ENCODE measurements around the gene RAB11FIP3.
A peak's percentile ranks its signal among the peaks of the same experiment; 100 is the strongest.
"Not testable (repeated sequence)": the region's sequence is repeated elsewhere in the genome, so short reads cannot be mapped to it uniquely, and the experiment has no call there.

RAB11FIP3 gene

GRCh38 chr16:425082-425718 is at the start of gene RAB11FIP3:
Gene RAB11FIP3, plus strand, starts transcription at chr16:425649. Its CDS starts 358 bp downstream, at chr16:426007.
- peak; percentile 78 for DNase-seq

- no peak for DNase-seq
Measured at GRCh38 chr16:375927-376816, 49.3 kb upstream of the RAB11FIP3 start.

- no peak for DNase-seq
Measured at GRCh38 chr16:376817-377418, 48.5 kb upstream of the RAB11FIP3 start.

- DNase-seq = no peak
Measured at GRCh38 chr16:377419-377951, 48.0 kb upstream of the RAB11FIP3 start.

DNA sequence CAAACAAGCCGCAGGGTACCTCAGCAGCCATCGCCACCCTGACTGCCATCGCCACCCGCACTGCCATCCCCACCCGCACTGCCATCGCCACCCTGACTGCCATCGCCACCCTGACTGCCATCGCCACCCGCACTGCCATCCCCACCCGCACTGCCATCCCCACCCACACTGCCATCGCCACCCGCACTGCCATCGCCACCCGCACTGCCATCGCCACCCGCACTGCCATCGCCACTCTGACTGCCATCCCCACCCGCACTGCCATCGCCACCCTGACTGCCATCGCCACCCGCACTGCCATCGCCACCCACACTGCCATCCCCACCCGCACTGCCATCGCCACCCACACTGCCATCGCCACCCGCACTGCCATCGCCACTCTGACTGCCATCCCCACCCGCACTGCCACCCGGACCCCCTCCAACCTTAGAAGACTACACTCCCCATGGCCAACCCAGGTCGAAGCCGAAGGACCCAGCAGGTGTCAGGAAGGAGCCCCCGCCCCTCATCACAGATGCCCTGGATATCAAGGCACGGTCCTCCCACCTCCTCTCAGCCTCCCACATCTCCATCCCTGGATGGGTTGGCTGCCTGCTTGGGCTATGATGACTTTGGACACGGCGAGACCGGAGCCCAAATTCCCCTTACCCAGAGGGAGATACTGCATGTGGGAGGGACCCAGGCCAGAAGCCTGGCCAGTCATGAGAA is 47.2 kb upstream of the RAB11FIP3 start:
- not testable (repeated sequence) for DNase-seq

GRCh38 chr16:378821-379182 is 46.6 kb upstream of the RAB11FIP3 start:
- no peak for DNase-seq

DNA sequence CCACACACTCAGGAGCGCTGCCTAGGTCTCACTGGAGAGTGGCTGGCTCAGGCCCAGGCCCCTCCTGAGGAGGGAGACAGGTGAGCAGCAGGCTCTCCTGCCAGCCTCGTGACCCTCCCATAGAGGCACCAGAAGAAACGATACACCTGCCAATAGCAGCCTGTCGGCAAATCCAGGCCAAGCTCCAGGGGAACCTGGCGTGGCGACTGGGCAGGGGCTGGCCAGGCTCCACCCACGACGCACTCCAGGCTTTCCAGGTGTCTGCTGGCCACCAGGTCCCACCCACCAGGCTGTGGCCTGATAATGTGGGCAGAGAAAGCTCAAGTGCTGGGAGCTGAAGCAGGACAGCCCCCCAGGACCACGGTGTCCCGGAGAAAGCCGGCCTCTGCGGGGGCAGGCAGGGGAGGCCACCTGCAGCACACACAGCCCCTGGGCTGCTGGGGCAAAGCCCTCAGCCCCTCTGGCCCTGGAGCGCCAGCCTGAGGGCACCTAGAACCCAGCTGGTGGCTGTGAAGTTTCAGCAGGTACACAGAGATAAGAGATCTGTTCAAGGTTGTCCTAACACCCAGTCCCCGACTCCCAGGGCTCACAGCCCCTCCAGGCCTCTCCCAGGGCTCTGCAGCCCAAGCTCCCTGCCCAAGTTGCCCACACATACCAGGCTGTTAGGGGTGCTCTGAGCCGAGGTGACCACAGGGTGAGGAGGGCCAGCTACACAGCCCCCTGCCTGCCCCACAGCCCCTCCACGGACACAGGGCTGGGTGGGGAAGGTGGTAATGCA is 46.1 kb upstream of the RAB11FIP3 start:
- DNase-seq = no peak

- no peak for DNase-seq
Measured at GRCh38 chr16:379961-380761, 45.3 kb upstream of the RAB11FIP3 start.

- DNase-seq = no peak
Measured at GRCh38 chr16:380762-381011, 44.8 kb upstream of the RAB11FIP3 start.

- no peak for DNase-seq
Measured at GRCh38 chr16:381012-381788, 44.2 kb upstream of the RAB11FIP3 start.

DNA sequence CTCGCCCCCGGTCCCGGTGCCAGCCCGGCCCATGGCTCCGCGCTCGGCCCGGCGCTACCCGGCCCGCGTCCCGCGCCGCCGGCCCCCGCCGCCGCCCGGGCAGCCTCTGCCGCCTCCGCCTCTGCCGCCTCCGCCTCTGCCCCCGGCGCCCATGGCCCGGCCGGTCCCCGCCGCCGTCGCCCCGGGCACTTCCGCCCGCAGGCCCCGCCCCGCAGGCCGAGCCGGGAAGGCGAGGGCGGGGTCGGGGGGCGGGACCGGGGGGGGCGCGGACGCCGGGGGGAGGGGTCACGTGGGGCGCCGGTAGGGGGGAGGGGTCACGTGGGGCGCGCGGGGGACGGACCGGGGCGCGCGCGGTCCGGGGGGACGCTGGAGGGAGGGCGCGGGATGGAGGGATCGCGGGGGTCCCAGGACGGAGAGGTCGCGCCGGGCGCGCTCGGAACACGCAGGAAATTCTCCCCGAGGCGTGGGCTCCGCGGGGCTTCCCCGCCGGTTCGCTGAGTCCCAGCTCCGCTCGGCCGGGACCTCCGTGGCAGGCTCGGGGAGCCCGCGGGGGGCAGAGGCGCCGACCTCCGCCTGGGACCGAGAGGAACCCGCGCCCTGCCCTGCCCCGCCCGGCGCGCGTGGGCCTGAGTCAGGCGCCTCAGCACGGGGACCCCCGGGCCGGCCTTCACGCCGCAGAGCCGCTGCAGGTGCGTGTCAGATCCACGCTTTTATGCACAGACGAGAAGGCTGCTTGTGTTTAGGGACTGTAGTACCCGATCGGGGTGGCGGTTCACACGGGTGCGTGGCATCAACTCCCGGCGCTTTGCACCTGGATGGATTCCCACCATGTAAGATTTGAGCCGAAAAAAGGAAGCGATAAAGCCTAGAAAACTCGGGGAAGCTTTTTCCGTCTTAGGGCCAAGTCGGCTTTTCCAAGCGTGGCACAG is 43.4 kb upstream of the RAB11FIP3 start, which contains the start of gene PGAP6:
PGAP6 (minus strand) TSS at position 190 of the 929 bp plus-strand sequence; CDS start at position 33, 157 bp downstream.
- DNase-seq = peak; percentile 58

DNA sequence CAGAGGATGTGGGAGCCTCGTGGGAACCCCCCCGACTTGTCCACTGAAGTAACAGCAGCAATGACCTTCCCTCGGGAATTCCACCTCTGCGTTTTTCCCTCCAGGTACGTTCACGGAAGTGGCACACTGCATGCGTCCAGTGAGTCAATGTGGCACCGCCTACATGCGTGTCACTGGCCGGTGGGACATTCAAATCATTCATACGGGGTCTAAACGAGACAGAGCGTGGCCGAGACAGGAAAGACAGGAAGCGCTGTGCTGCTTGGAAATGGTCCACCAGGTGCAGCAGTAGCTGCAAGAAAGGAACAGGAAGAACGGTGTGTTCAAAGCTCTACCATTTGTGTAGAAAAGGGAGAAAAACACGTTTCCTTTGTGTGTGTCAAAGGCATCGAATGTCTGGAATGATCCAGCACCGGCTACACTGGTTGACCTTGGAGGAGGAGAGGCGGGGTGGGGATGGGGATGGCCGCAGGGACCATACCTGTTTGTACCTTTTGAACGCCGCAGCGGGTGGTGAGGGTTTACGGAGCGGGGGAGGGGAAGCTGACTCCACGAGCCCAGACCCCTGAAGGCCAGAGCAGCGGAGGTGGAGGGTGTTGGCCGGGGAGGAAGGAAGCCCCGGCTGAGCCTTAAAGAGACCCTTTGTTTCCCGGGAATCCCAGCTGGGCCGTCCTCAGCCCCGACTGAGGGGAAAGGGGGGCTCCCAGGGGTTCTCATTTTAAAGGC is 42.0 kb upstream of the RAB11FIP3 start:
- peak; percentile 30 for DNase-seq

- no peak for DNase-seq
Measured at GRCh38 chr16:386641-387156, 38.8 kb upstream of the RAB11FIP3 start.

DNA sequence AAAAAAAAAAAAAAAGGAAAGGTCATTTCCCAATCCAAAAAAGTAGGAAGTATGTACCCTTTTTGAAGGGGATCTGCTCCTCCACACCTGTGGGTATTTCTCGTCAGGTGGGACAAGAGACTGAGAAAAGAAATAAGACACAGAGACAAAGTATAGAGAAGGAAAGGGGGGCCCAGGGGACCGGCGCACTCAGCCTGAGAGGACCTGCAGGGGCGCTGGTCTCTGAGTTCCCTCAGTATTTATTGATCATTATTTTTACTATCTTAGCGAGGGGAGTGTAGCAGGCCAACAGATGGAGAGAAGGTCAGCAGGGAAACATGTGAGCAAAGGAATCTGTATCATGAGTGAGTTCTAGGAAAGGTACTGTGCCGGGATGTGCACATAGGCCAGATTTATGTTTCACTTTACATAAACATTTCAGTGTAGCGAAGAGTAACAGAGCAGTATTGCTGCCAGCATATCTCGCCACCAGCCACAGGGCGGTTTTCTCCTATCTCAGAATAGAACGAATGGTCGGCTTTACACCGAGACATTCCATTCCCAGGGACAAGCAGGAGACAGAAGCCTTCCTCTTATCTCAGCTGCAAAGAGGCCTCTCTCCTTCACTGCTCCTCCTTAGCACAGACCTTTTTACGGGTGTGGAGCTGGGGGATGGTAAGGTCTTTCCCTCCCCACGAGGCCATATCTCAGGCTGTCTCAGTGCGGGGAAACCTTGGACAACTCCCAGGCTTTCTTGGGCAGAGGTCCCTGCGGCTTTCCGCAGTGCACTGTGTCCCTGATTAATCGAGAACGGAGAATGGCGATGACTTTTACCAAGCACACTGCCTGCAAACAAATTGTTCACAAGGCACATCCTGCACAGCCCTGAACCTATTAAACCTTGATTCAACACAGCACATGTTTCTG is 37.4 kb upstream of the RAB11FIP3 start:
- DNase-seq = not testable (repeated sequence)

DNA sequence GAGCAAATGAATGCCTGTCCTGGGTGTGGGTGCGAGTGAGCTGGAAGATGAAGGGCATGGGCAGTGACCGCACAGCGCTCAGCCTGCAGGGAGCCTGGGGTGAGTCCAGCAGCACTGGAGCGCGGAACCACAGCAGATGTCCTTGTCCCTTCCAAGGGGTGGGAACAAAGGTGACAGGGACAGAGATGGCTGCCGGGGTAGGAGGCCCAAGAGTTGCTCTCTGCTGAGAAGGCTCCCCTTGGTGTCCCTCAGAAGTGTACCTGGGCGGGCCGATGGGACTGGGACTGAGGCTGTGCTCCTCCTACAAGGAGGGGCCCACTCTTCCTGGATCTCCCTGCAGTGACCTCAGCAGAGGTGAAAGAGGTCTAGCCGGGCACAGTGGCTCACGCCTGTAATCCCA is 36.1 kb upstream of the RAB11FIP3 start:
- DNase-seq = no peak

- peak; percentile 53 for DNase-seq
Measured at GRCh38 chr16:391885-392335, 33.5 kb upstream of the RAB11FIP3 start.

- DNase-seq = no peak
Measured at GRCh38 chr16:392450-393030, 32.9 kb upstream of the RAB11FIP3 start.
